Neural cell (in vitro differentiated cells): ENCODE measurements around the gene PPP1R9B. TPM values are rescaled to one million over a fixed set of nuclear protein-coding genes. Genes with fewer than 3 reads are reported as not detected.

Source experiments
- H2AFZ ChIP-seq: fragments of 200-600, 300-800 bp; sonication (generic), shearing (Covaris generic); 2 replicates; pipeline ENCODE4 v1.6.0; 2014; ENCODE audit warnings: low read depth, mild to moderate bottlenecking, antibody characterized with exemption, low read length, moderate library complexity
- H3F3A ChIP-seq: fragments of 200-600 bp; shearing (Covaris generic); 2 replicates; pipeline ENCODE4 v1.6.1; 2016; ENCODE audit warnings: mild to moderate bottlenecking, moderate library complexity, mixed read lengths, antibody characterized with exemption, low read length; ENCODE audit not compliant: insufficient read depth, poor library complexity, severe bottlenecking
- H3K27ac ChIP-seq: fragments of 200-600, 300-800 bp; sonication (generic), shearing (Covaris generic); 2 replicates; pipeline ENCODE4 v1.5.1; 2014; ENCODE audit warnings: mild to moderate bottlenecking, low read length, moderate library complexity
- H3K27me3 ChIP-seq: fragments of 300-800, 200-600 bp; sonication (generic), shearing (Covaris generic); 2 replicates; pipeline ENCODE4 v1.6.0; 2014; ENCODE audit warnings: mild to moderate bottlenecking, low read depth, low read length, moderate library complexity; ENCODE audit not compliant: insufficient read depth
- H3K36me3 ChIP-seq: fragments of 300-800, 200-600 bp; sonication (generic), shearing (Covaris generic); 2 replicates; pipeline ENCODE4 v1.5.1; 2014; ENCODE audit warnings: mild to moderate bottlenecking, antibody characterized with exemption, low read length, moderate library complexity; ENCODE audit not compliant: insufficient read depth
- H3K4me2 ChIP-seq: fragments of 300-800, 200-600 bp; sonication (generic), shearing (Covaris generic); 2 replicates; pipeline ENCODE4 v1.6.0; 2014; ENCODE audit warnings: mild to moderate bottlenecking, low read length
- H3K4me3 ChIP-seq: fragments of 300-800, 200-600 bp; sonication (generic), shearing (Covaris generic); 2 replicates; pipeline ENCODE4 v1.5.1; 2014; ENCODE audit warnings: mild to moderate bottlenecking, low read length, moderate library complexity
- H3K79me2 ChIP-seq: fragments of 200-600 bp; shearing (Covaris generic); replicated peaks from 2 replicates; pipeline ENCODE4 v1.6.0; 2014; ENCODE audit warnings: mild to moderate bottlenecking, low read length, moderate library complexity; ENCODE audit not compliant: insufficient read depth
- H3K9ac ChIP-seq: fragments of 300-800, 200-600 bp; sonication (generic), shearing (Covaris generic); 2 replicates; pipeline ENCODE4 v1.6.1; 2016; ENCODE audit warnings: mild to moderate bottlenecking, low read length, mixed read lengths
- H3K9me2 ChIP-seq: fragments of 200-600 bp; shearing (Covaris generic); 2 replicates; pipeline ENCODE4 v1.6.1; 2016; ENCODE audit warnings: mild to moderate bottlenecking, low read length, mixed read lengths; ENCODE audit not compliant: insufficient read depth
- H3K9me3 ChIP-seq: fragments of 200-600, 300-800 bp; sonication (generic), shearing (Covaris generic); 2 replicates; pipeline ENCODE4 v1.6.1; 2016; ENCODE audit warnings: mild to moderate bottlenecking, mixed run types, low read length, moderate library complexity, mixed read lengths
- H4K20me1 ChIP-seq: fragments of 200-600 bp; shearing (Covaris generic); 2 replicates; pipeline ENCODE4 v1.6.1; 2016; ENCODE audit warnings: mild to moderate bottlenecking, mixed run types; ENCODE audit not compliant: insufficient read depth
- CTCF ChIP-seq: fragments of 450-650 bp; IDR thresholded peaks from 2 replicates; pipeline ENCODE4 v1.5.1; 2014; ENCODE audit warnings: antibody characterized with exemption, mild to moderate bottlenecking, moderate library complexity; ENCODE audit not compliant: poor library complexity, severe bottlenecking
- EP300 ChIP-seq: fragments of 450-650 bp; conservative IDR thresholded peaks from 2 replicates; pipeline ENCODE4 v1.6.1; 2014; ENCODE audit warnings: antibody characterized with exemption, mild to moderate bottlenecking, moderate library complexity; ENCODE audit not compliant: poor library complexity, severe bottlenecking
- EZH2 ChIP-seq: fragments of 200-600, 300-800 bp; shearing (Covaris generic), sonication (generic); IDR thresholded peaks from 2 replicates; pipeline ENCODE4 v1.6.1; 2014; ENCODE audit warnings: antibody characterized with exemption, low read length, borderline replicate concordance, mild to moderate bottlenecking; ENCODE audit not compliant: insufficient read depth, poor library complexity, severe bottlenecking
- MXI1 ChIP-seq: fragments of 450-650 bp; conservative IDR thresholded peaks from 2 replicates; pipeline ENCODE4 v1.6.1; 2014; ENCODE audit warnings: antibody characterized with exemption, mild to moderate bottlenecking; ENCODE audit not compliant: poor library complexity, severe bottlenecking
- POLR2AphosphoS5 ChIP-seq: IDR thresholded peaks from 2 replicates; pipeline ENCODE4 v1.6.1; 2012
- RAD21 ChIP-seq: fragments of 450-650 bp; conservative IDR thresholded peaks from 2 replicates; pipeline ENCODE4 v1.6.1; 2014; ENCODE audit warnings: antibody characterized with exemption, mild to moderate bottlenecking, moderate library complexity
- REST ChIP-seq: IDR thresholded peaks from 2 replicates; pipeline ENCODE4 v1.6.1; 2012; ENCODE audit warnings: borderline replicate concordance
- SMC3 ChIP-seq: fragments of 450-650 bp; conservative IDR thresholded peaks from 2 replicates; pipeline ENCODE4 v1.6.1; 2014; ENCODE audit warnings: antibody characterized with exemption, mild to moderate bottlenecking, moderate library complexity; ENCODE audit not compliant: poor library complexity
- TAF1 ChIP-seq: IDR thresholded peaks from 2 replicates; pipeline ENCODE4 v1.6.1; 2012; ENCODE audit warnings: low read depth
- polyA plus RNA-seq: library from polyadenylated mRNA; depleted of rRNA; stranded (reverse); fragments of >200 nt; gene quantifications from 2 replicates; pipeline ENCODE4 v1.2.3, GENCODE V29; 2014

PPP1R9B gene
- polyA plus RNA-seq, 1 donor from 2014 or later = 29.2 TPM

- no peak overlapping the region for H3K27ac ChIP-seq
- peak overlapping the region; percentile 91 for H3K4me3 ChIP-seq
- H3K9ac ChIP-seq = peak overlapping the region; percentile 20
- no peaks in the 10 kb centered on the region for H3K36me3 ChIP-seq
- no peak for TF ChIP-seq SMC3
- no peak for TF ChIP-seq RAD21
- TF ChIP-seq POLR2AphosphoS5 = no peak
- TF ChIP-seq TAF1 = no peak
- no peak for TF ChIP-seq EP300
- TF ChIP-seq REST = no peak
- no peak for TF ChIP-seq EZH2
- no peak for TF ChIP-seq MXI1
- TF ChIP-seq CTCF = no peak
- no peaks in the 10 kb centered on the region for H3F3A ChIP-seq
- peaks cover 43% of the 10 kb centered on the region for H3K79me2 ChIP-seq
- no peaks in the 10 kb centered on the region for H3K9me2 ChIP-seq
- no peaks in the 10 kb centered on the region for H3K9me3 ChIP-seq
- H2AFZ ChIP-seq = no peak overlapping the region
- H3K4me2 ChIP-seq = peak overlapping the region; percentile 19
- peaks cover 40% of the 10 kb centered on the region for H4K20me1 ChIP-seq
- no peaks in the 10 kb centered on the region for H3K27me3 ChIP-seq
Observed at GRCh38 chr17:50145532-50146229, 4.8 kb downstream of the PPP1R9B start.

GRCh38 chr17:50144845-50145531, 5.5 kb downstream of the PPP1R9B start:
- no peak overlapping the region for H3K4me2 ChIP-seq
- peaks cover 5% of the 10 kb centered on the region for H3K36me3 ChIP-seq
- no peak overlapping the region for H2AFZ ChIP-seq
- H3K27me3 ChIP-seq = no peaks in the 10 kb centered on the region
- no peaks in the 10 kb centered on the region for H3K9me2 ChIP-seq
- peaks cover 40% of the 10 kb centered on the region for H4K20me1 ChIP-seq
- TF ChIP-seq MXI1 (no peak), REST (no peak), RAD21 (no peak), EZH2 (no peak), TAF1 (no peak), SMC3 (no peak)
- H3K4me3 ChIP-seq = peak overlapping the region; percentile 91
- H3K27ac ChIP-seq = no peak overlapping the region
- H3K9ac ChIP-seq = no peak overlapping the region
- no peaks in the 10 kb centered on the region for H3K9me3 ChIP-seq
- no peaks in the 10 kb centered on the region for H3F3A ChIP-seq
- H3K79me2 ChIP-seq = peaks cover 36% of the 10 kb centered on the region
